IPS-11a (cell line): ENCODE measurements around the gene SOX4.

ENCODE experiments used
- H3K4me3 ChIP-seq: one replicate; pipeline ENCODE4 v1.5.1; 2013; ENCODE audit warnings: low read depth, low read length, control low read depth

The SOX4 gene

GRCh38 chr6:21612067-21612745 lies 18.7 kb downstream of the SOX4 start:
- no peak overlapping the region for H3K4me3 ChIP-seq

- H3K4me3 ChIP-seq: no peak overlapping the region
Measured at GRCh38 chr6:21613809-21614208, 20.3 kb downstream of the SOX4 start.

- H3K4me3 ChIP-seq: no peak overlapping the region
Measured at GRCh38 chr6:21614226-21614625, 20.7 kb downstream of the SOX4 start.

- no peak overlapping the region for H3K4me3 ChIP-seq
Measured at GRCh38 chr6:21615504-21615903, 22.0 kb downstream of the SOX4 start.

DNA sequence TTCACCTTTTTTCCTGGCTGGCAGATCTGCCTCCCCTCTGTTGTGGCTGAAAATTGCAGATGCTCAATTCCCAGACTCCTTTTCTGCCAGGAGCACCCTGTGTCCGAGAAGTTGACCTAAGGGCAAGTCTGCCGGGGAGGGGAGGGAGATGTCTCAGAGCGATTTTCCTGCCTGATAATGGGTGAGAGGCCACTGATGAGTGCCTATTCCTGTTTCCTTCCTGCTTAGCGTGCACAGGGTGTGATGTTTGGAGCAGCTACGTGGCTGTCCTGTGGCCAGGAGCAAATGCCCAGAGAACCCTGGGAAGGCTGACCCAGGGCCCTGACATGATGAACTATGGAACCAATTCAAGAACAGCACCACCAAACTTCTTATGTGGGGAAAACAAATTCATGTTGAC lies 22.5 kb downstream of the SOX4 start:
- no peak overlapping the region for H3K4me3 ChIP-seq

DNA sequence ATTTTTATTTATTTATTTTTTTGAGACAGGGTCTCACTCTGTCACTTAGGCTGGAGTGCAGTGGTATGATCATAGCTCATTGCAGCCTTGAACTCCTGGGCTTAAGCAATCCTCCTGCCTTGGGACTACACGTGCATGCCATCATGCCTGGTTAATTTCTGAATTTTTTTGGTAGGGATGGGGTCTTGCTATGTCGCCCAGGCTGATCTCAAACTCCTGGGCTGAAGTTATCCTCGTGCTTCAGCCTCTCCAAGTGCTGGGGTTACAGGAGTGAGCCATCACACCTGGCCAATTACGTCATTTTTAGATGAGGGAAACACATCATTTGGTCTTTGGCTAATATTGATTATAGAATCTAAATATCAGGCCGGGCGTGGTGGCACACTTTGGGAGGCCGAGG lies 32.1 kb downstream of the SOX4 start:
- H3K4me3 ChIP-seq: no peak overlapping the region

DNA sequence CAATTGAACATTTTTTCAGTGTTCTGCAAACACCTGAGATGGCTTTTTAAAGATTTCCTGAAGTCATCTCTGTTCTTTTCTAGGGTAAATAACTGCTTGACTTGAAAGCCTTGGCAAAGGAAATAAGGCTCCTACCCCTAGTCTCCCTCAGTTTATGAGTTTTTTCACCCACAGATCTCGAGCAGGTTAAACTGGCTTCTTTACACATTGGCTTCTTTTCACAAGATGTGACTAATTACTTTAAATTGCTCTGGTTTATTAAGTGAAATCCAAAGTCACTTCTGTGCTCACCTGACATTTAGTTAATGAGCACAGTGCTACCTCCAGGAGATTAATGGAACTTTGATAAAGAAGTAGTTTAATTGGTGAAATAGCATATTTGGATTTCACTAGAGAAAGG lies 33.2 kb downstream of the SOX4 start:
- no peak overlapping the region for H3K4me3 ChIP-seq

DNA sequence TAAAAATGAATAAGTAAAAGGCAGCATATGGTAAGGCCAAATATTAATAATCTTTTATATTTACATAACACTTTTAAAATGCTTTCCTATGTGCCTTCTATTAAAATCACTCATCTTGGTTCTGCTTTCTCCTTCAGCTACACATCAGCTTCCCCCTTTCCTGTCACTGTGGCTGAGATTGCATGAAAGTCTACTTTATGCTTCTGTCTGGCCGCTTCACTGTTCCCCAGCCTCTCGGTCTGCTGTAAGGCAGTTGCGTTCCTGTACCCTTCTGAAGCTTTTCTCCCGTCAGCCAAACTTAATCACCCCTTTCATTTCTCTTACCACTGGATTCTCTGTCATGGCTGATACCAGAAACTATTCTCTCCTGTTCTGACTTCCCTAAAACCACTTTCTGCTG lies 34.6 kb downstream of the SOX4 start:
- no peak overlapping the region for H3K4me3 ChIP-seq

- no peak overlapping the region for H3K4me3 ChIP-seq
Measured at GRCh38 chr6:21633511-21634109, 40.1 kb downstream of the SOX4 start.

DNA sequence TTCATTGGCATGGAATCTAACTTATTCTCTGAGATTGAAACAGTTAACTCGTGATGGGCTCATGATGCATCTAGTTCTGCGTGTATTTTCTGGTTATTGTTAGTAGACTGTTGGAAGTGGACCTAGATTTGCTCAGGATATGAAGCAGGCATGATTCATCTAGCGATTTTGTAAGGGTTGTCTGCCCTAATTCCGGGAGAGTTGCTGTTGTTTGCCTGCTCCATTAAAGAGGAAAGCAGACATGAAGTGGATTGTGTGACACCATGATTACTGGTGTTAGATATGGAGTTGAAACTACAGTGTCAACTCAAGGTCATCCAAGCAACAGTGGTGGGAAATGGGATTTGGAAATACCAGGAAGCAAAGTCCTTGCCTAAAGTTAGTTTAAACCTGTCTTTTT lies 41.0 kb downstream of the SOX4 start:
- no peak overlapping the region for H3K4me3 ChIP-seq

DNA sequence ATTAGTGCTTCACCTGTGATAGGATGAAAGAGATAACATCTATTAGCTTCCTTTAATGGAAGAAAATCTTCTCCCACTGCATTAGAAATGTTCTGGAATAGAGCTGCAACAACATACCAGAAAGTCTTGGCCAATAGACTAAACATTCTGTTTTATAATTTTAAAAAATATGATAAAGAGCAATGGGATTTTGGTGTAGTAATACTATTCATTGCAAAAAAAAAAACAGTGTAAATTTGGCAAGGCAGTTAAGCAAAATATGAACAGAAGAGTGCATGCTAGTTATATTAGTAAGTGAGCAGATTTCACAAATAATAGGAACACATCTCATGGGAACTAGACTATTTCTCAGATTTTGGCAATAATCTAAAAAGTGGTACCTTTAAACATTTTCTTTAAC lies 43.3 kb downstream of the SOX4 start:
- H3K4me3 ChIP-seq: no peak overlapping the region

DNA sequence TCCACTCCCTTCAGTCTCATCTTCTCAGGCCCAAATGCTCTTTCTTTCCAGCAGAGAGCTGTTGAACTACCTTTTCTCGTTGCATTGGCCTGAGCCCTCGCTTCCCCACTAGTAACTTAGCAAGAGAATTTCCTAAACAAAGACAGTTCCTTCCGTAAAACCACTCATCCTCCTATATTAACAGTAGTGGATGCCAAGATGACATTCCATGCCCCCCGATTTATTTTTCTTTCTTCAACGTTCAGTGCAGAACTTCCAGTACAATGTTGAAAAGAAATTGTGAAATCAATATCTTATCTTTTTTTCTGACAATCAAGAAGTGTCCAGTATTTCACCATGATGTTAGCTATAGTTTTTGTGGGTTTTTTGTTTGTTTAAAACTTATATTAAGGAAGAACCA lies 45.8 kb downstream of the SOX4 start:
- no peak overlapping the region for H3K4me3 ChIP-seq
